Hepatocyte (in vitro differentiated cells): ENCODE data around the gene CHCHD5.

Source experiments
- EZH2 ChIP-seq: fragments of 200-600 bp; sonication (generic); IDR thresholded peaks from 2 replicates; pipeline ENCODE4 v1.6.1; 2016; ENCODE audit warnings: antibody characterized with exemption, mild to moderate bottlenecking, borderline replicate concordance
- TF ChIP-seq, protein P1 (sequence below): fragments of 200-600 bp; sonication (generic); IDR thresholded peaks from 2 replicates; pipeline ENCODE4 v1.5.1; 2016; ENCODE audit warnings: antibody characterized with exemption, mild to moderate bottlenecking; ENCODE audit not compliant: poor library complexity

DNA sequence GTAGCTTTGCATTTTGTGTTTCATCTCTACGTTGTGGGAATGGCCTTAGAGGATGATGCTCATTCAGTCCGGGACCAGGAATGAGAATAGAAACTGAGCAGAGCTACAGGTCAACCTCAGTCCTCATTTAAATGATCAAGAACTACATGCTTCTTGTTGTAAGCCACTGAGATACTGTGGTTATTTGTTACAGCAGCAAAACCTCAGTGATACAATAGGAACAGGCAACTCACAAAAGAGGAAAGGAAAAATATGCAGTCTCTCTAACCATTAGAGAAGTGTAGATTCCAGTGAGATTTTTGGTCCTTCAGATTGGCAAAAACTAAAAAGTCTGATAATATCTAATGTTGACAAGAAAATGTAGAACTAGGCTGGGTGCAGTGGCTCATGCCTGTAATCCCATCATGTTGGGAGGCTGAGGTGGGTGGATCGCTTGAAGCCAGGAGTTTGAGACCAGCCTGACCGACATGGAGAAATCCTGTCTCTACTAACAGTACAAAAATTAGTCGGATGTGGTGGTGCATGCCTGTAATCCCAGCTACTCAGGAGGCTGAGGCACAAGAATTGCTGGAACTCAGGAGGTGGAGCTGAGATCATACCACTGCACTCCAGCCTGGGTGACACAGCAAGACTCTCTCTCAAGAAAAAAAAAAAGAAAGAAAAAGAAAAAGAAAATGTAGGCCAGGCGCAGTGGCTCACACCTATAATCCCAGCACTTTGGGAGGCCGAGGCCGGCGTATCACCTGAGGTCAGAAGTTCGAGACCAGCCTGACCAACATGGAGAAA lies 13.3 kb downstream of the CHCHD5 start:
- no peak for TF ChIP-seq EZH2
- TF ChIP-seq, protein P1, sequence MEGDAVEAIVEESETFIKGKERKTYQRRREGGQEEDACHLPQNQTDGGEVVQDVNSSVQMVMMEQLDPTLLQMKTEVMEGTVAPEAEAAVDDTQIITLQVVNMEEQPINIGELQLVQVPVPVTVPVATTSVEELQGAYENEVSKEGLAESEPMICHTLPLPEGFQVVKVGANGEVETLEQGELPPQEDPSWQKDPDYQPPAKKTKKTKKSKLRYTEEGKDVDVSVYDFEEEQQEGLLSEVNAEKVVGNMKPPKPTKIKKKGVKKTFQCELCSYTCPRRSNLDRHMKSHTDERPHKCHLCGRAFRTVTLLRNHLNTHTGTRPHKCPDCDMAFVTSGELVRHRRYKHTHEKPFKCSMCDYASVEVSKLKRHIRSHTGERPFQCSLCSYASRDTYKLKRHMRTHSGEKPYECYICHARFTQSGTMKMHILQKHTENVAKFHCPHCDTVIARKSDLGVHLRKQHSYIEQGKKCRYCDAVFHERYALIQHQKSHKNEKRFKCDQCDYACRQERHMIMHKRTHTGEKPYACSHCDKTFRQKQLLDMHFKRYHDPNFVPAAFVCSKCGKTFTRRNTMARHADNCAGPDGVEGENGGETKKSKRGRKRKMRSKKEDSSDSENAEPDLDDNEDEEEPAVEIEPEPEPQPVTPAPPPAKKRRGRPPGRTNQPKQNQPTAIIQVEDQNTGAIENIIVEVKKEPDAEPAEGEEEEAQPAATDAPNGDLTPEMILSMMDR, result no peak
